HepG2 (cell line): ENCODE results near the gene CTDNEP1. TPM values are rescaled to one million over a fixed set of nuclear protein-coding genes. Genes with fewer than 3 reads are reported as not detected.

Source experiments
- ATAD3A ChIP-seq: sonication (generic); formaldehyde crosslinking; IDR thresholded peaks from 2 replicates; pipeline ENCODE4 v1.4.0; 2020; ENCODE audit warnings: missing genetic modification reagents
- CBX5 ChIP-seq: sonication (generic); formaldehyde crosslinking; IDR thresholded peaks from 2 replicates; pipeline ENCODE4 v1.4.0; 2020; ENCODE audit warnings: missing genetic modification reagents, borderline replicate concordance
- CCDC6 ChIP-seq: sonication (generic); formaldehyde crosslinking; IDR thresholded peaks from 2 replicates; pipeline ENCODE4 v1.8.1; 2022; ENCODE audit warnings: mild to moderate bottlenecking, missing genetic modification reagents, moderate library complexity
- CENPT ChIP-seq: sonication (generic); formaldehyde crosslinking; IDR thresholded peaks from 2 replicates; pipeline ENCODE4 v1.8.0; 2022; ENCODE audit warnings: low read depth, mild to moderate bottlenecking, moderate library complexity, missing genetic modification reagents
- DNMT3B ChIP-seq: conservative IDR thresholded peaks from 2 replicates; pipeline ENCODE4 v1.6.1; 2016; ENCODE audit warnings: missing biosample characterization, control low read depth
- HNF4G ChIP-seq, 2 experiments: sonication (generic) in 1 of 2; formaldehyde crosslinking in 1 of 2; IDR thresholded peaks; 2 replicates each; pipeline versions ENCODE4 v1.4.0 to v1.6.1; 2011 to 2020; ENCODE audit warnings: borderline replicate concordance in 2 of 2, low read depth in 2 of 2, mild to moderate bottlenecking in 2 of 2, low read length in 1 of 2, missing genetic modification reagents in 1 of 2, moderate library complexity in 1 of 2
- MLLT10 ChIP-seq: sonication (generic); formaldehyde crosslinking; IDR thresholded peaks from 2 replicates; pipeline ENCODE4 v1.4.0; 2020; ENCODE audit warnings: missing genetic modification reagents
- MXD4 ChIP-seq: IDR thresholded peaks from 2 replicates; pipeline ENCODE4 v1.6.1; 2016; ENCODE audit warnings: mild to moderate bottlenecking, missing biosample characterization, missing genetic modification reagents
- NR1H2 ChIP-seq: sonication (generic); formaldehyde crosslinking; IDR thresholded peaks from 2 replicates; pipeline ENCODE4 v1.8.1; 2022; ENCODE audit warnings: low read depth, missing genetic modification reagents, borderline replicate concordance
- SNAI1 ChIP-seq: sonication (generic); formaldehyde crosslinking; IDR thresholded peaks from 2 replicates; pipeline ENCODE4 v1.5.0; 2020; ENCODE audit warnings: mild to moderate bottlenecking, missing genetic modification reagents, borderline replicate concordance
- TCF7L2 ChIP-seq: IDR thresholded peaks from 2 replicates; pipeline ENCODE4 v1.6.1; 2011; ENCODE audit warnings: mild to moderate bottlenecking, low read depth, low read length, moderate library complexity
- ZFP91 ChIP-seq: sonication (generic); formaldehyde crosslinking; IDR thresholded peaks from 2 replicates; pipeline ENCODE4 v1.9.0; 2022; ENCODE audit warnings: missing genetic modification reagents, mild to moderate bottlenecking, borderline replicate concordance
- ZFY ChIP-seq: sonication (generic); formaldehyde crosslinking; IDR thresholded peaks from 2 replicates; pipeline ENCODE4 v1.4.0; 2020; ENCODE audit warnings: missing genetic modification reagents
- ZNF10 ChIP-seq: sonication (generic); formaldehyde crosslinking; IDR thresholded peaks from 2 replicates; pipeline ENCODE4 v1.4.0; 2020; ENCODE audit warnings: mild to moderate bottlenecking, low read depth, missing genetic modification reagents, borderline replicate concordance
- ZNF260 ChIP-seq: sonication (generic); formaldehyde crosslinking; IDR thresholded peaks from 2 replicates; pipeline ENCODE4 v1.4.0; 2020; ENCODE audit warnings: missing genetic modification reagents, low read depth, mild to moderate bottlenecking, borderline replicate concordance
- ZNF275 ChIP-seq: sonication (generic); formaldehyde crosslinking; IDR thresholded peaks from 2 replicates; pipeline ENCODE4 v1.8.0; 2022; ENCODE audit warnings: missing genetic modification reagents, mild to moderate bottlenecking, inconsistent platforms, borderline replicate concordance
- ZNF570 ChIP-seq: sonication (generic); formaldehyde crosslinking; IDR thresholded peaks from 2 replicates; pipeline ENCODE4 v1.4.0; 2020; ENCODE audit warnings: mild to moderate bottlenecking, missing genetic modification reagents, borderline replicate concordance
- ZSCAN12 ChIP-seq: sonication (generic); formaldehyde crosslinking; IDR thresholded peaks from 2 replicates; pipeline ENCODE4 v1.9.0; 2021; ENCODE audit warnings: mild to moderate bottlenecking, missing genetic modification reagents
- ZSCAN21 ChIP-seq: sonication (generic); formaldehyde crosslinking; IDR thresholded peaks from 2 replicates; pipeline ENCODE4 v1.8.0; 2022; ENCODE audit warnings: mild to moderate bottlenecking, missing genetic modification reagents, moderate library complexity, borderline replicate concordance
- ZSCAN25 ChIP-seq: sonication (generic); formaldehyde crosslinking; IDR thresholded peaks from 2 replicates; pipeline ENCODE4 v1.8.0; 2022; ENCODE audit warnings: mild to moderate bottlenecking, missing genetic modification reagents
- ZXDC ChIP-seq: sonication (generic); formaldehyde crosslinking; IDR thresholded peaks from 2 replicates; pipeline ENCODE4 v1.5.0; 2020; ENCODE audit warnings: mild to moderate bottlenecking, missing genetic modification reagents
- polyA plus RNA-seq, 8 experiments: library from polyadenylated mRNA; depleted of rRNA in 3 of 8; stranded (reverse) in 7 of 8; unstranded in 1 of 8; fragments of >200 nt; fragmentation: Illumina TruSeq in 4 of 8; extraction: Trizol in 4 of 8; gene quantifications; 2 replicates each; pipeline versions ENCODE4 v1.2.1 to v1.2.3, GENCODE V29; 2011 to 2016; ENCODE audit warnings: low read depth in 4 of 8, missing spikeins in 1 of 8, mixed read lengths in 1 of 8; ENCODE audit not compliant: insufficient read depth in 1 of 8
- total RNA-seq, 5 experiments: library from RNA; depleted of rRNA; stranded (reverse); fragments of >200 nt; fragmentation: Illumina TruSeq; extraction: Trizol; gene quantifications; 2 replicates each; pipeline ENCODE4 v1.2.3, GENCODE V29; 2016; ENCODE audit warnings: low read depth in 1 of 5
- TF ChIP-seq, protein P1 (sequence below): sonication (generic); formaldehyde crosslinking; conservative IDR thresholded peaks from 2 replicates; pipeline ENCODE4 v1.4.0; 2020; ENCODE audit warnings: missing genetic modification reagents

Gene CTDNEP1
- total and polyA plus RNA-seq, 2 of the 13 experiments (the other 11 are each of a cell fraction or from before 2014, with no cell fraction given): 19.8 to 118 TPM

GRCh38 chr17:7258731-7259554, 7.4 kb upstream of the CTDNEP1 start (continued):
- no peak for TF ChIP-seq ZXDC (CRISPR knock-in tag)
- TF ChIP-seq, protein P1, sequence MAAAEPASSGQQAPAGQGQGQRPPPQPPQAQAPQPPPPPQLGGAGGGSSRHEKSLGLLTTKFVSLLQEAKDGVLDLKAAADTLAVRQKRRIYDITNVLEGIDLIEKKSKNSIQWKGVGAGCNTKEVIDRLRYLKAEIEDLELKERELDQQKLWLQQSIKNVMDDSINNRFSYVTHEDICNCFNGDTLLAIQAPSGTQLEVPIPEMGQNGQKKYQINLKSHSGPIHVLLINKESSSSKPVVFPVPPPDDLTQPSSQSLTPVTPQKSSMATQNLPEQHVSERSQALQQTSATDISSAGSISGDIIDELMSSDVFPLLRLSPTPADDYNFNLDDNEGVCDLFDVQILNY: no peak
- no peak for TF ChIP-seq TCF7L2
- TF ChIP-seq ZNF10 (CRISPR knock-in tag): no peak
- peak; percentile 56; the same call in 1 of the 2 replicates for TF ChIP-seq CCDC6 (CRISPR knock-in tag)
- TF ChIP-seq ZSCAN21 (CRISPR knock-in tag): no peak
- 0 out of 2 replicates have a peak, but pooled peaks have one; percentile 23 for TF ChIP-seq DNMT3B (CRISPR knock-in tag)
- TF ChIP-seq ATAD3A (CRISPR knock-in tag): no peak
- no peak; the same call in 1 of the 2 replicates for TF ChIP-seq ZFP91 (CRISPR knock-in tag)
- peak; percentile 48; the same call in 1 of the 2 replicates for TF ChIP-seq CBX5 (CRISPR knock-in tag)
- TF ChIP-seq ZNF275 (CRISPR knock-in tag): no peak
- no peak for TF ChIP-seq SNAI1 (CRISPR knock-in tag)
- TF ChIP-seq ZSCAN12 (CRISPR knock-in tag): no peak
- no peak for TF ChIP-seq MXD4
- no peak for TF ChIP-seq ZNF570
- TF ChIP-seq CENPT: no peak
- no peak for TF ChIP-seq ZSCAN25
- no peak for TF ChIP-seq NR1H2 (CRISPR knock-in tag)
- no peak for TF ChIP-seq ZFY (CRISPR knock-in tag)
- TF ChIP-seq ZNF260 (CRISPR knock-in tag): no peak
- no peak for TF ChIP-seq MLLT10 (CRISPR knock-in tag)
- peak; percentile 31; the same call in 1 of the 2 replicates for TF ChIP-seq HNF4G (IDR thresholded peaks at IDR 0.05; ENCODE audit: borderline replicate concordance, low read depth, low read length)
- TF ChIP-seq HNF4G (CRISPR knock-in tag; IDR thresholded peaks at IDR 0.05; ENCODE audit: borderline replicate concordance, low read depth): no peak
